ENCODE results near the gene RGS16.
"Not testable (repeated sequence)": the region's sequence is repeated elsewhere in the genome, so short reads cannot be mapped to it uniquely, and the experiment has no call there.

The RGS16 gene

DNA sequence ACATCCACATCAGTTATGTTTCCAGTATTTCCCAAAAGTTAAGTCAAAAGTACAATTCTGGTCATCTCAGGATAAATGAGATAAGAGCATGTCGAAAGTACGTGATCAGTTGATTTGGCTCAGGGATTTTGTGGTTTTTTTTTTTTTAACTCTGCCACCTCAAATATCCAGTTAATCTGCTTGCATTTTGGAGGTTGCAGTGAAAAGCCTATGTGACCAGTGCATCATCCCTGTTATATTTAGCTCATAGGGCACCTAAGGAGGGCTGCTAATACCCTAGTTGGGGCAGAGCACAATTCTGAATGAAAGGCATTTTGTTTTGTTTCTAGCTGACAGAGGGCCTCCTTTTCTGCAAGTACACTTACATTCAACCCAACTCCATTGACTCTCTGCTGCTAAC is 31.7 kb upstream of the RGS16 start:
- no peak overlapping the region for H3K4me3 ChIP-seq (ENCODE audit: low read depth, low read length)
- DNase-seq (ENCODE audit: low read depth, low spot score), result no peak
- TF ChIP-seq, protein P1, sequence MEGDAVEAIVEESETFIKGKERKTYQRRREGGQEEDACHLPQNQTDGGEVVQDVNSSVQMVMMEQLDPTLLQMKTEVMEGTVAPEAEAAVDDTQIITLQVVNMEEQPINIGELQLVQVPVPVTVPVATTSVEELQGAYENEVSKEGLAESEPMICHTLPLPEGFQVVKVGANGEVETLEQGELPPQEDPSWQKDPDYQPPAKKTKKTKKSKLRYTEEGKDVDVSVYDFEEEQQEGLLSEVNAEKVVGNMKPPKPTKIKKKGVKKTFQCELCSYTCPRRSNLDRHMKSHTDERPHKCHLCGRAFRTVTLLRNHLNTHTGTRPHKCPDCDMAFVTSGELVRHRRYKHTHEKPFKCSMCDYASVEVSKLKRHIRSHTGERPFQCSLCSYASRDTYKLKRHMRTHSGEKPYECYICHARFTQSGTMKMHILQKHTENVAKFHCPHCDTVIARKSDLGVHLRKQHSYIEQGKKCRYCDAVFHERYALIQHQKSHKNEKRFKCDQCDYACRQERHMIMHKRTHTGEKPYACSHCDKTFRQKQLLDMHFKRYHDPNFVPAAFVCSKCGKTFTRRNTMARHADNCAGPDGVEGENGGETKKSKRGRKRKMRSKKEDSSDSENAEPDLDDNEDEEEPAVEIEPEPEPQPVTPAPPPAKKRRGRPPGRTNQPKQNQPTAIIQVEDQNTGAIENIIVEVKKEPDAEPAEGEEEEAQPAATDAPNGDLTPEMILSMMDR (IDR thresholded peaks at IDR 0.05; ENCODE audit: low read depth, low read length), result no peak
- in situ Hi-C loops (cut with HindIII; ENCODE audit: low sequenced_read_pairs), result no loop called here

- TF ChIP-seq, protein P1 (IDR thresholded peaks at IDR 0.05; ENCODE audit: low read depth, low read length), result no peak
- DNase-seq (ENCODE audit: low read depth, low spot score), result no peak
- in situ Hi-C loops (cut with HindIII; ENCODE audit: low sequenced_read_pairs), result no loop called here
- no peak overlapping the region for H3K4me3 ChIP-seq (ENCODE audit: low read depth, low read length)
These were observed 30.3 kb upstream of the RGS16 start for GRCh38 chr1:182634306-182635072.

GRCh38 chr1:182633657-182634281 is 29.6 kb upstream of the RGS16 start:
- H3K4me3 ChIP-seq (ENCODE audit: low read depth, low read length), result no peak overlapping the region
- in situ Hi-C loops (cut with HindIII; ENCODE audit: low sequenced_read_pairs), result no loop called here
- no peak for DNase-seq (ENCODE audit: low read depth, low spot score)
- TF ChIP-seq, protein P1 (IDR thresholded peaks at IDR 0.05; ENCODE audit: low read depth, low read length), result no peak

- TF ChIP-seq, protein P1 (IDR thresholded peaks at IDR 0.05; ENCODE audit: low read depth, low read length), result no peak
- no peak overlapping the region for H3K4me3 ChIP-seq (ENCODE audit: low read depth, low read length)
- no peak for DNase-seq (ENCODE audit: low read depth, low spot score)
- in situ Hi-C loops (cut with HindIII; ENCODE audit: low sequenced_read_pairs), result no loop called here
These were observed 28.8 kb upstream of the RGS16 start for GRCh38 chr1:182633031-182633430.

GRCh38 chr1:182632441-182632857 is 28.3 kb upstream of the RGS16 start:
- in situ Hi-C loops (cut with HindIII; ENCODE audit: low sequenced_read_pairs); DNase-seq (ENCODE audit: low read depth, low spot score); H3K4me3 ChIP-seq (ENCODE audit: low read depth, low read length): not testable (repeated sequence)

- in situ Hi-C loops (cut with HindIII; ENCODE audit: low sequenced_read_pairs), result no loop called here
- TF ChIP-seq, protein P1 (IDR thresholded peaks at IDR 0.05; ENCODE audit: low read depth, low read length), result no peak
- H3K4me3 ChIP-seq (ENCODE audit: low read depth, low read length), result no peak overlapping the region
- DNase-seq (ENCODE audit: low read depth, low spot score), result no peak
These were observed 27.8 kb upstream of the RGS16 start for GRCh38 chr1:182631954-182632353.

DNA sequence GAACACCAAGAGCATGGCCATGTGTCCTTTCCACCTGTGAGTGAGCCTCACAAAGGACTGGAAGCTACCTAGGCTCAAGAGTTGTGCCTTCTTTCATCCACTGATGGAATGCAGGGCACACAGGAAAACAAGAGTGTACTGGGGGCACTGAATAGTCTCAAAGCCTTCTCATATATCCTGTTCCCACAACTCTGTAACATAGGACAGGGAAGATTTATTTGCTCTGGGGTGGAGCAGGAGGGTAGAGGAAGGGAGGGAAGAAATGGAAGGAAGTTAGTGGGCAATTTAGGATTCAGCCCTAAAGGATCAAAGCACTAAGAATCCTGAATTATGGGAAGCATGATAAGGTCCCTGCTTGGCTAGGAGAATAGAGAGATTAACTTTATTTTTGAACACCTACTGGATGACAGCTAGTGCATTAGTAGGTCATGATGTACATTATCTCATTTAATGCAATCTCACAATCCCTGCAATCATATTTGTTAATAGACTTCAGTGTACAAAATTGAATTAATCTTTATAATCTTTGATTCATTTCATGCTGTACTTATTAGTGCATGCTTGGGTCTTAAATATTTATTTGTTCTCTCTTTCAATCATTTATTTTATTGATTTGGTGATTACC is 27.0 kb upstream of the RGS16 start:
- TF ChIP-seq, protein P1 (IDR thresholded peaks at IDR 0.05; ENCODE audit: low read depth, low read length), result no peak
- no peak overlapping the region for H3K4me3 ChIP-seq (ENCODE audit: low read depth, low read length)
- in situ Hi-C loops (cut with HindIII; ENCODE audit: low sequenced_read_pairs), result no loop called here
- DNase-seq (ENCODE audit: low read depth, low spot score), result no peak
